ENCODE data around the gene HK2.
A peak's percentile ranks its signal among the peaks of the same experiment; 100 is the strongest.
"Not testable (repeated sequence)": the region's sequence is repeated elsewhere in the genome, so short reads cannot be mapped to it uniquely, and the experiment has no call there.

The HK2 gene

DNA sequence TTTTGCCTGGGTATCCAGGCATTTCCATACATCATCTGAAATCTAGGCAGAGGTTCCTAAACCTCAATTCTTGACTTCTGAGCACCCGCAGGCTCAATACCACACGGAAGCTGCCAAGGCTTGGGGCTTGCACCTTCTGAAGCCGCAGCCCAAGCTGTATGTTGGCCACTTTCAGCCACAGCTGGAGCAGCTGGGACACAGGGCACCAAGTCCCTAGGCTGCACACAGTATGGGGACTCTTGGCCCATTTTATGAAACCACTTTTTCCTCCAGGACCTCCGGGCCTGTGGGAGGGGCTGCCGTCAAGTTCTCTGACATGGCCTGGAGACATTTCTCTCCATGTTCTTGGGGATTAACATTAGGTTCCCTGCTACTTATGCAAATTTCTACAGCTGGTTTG, 72.5 kb downstream of the HK2 start:
- DNase-seq: no peak

DNA sequence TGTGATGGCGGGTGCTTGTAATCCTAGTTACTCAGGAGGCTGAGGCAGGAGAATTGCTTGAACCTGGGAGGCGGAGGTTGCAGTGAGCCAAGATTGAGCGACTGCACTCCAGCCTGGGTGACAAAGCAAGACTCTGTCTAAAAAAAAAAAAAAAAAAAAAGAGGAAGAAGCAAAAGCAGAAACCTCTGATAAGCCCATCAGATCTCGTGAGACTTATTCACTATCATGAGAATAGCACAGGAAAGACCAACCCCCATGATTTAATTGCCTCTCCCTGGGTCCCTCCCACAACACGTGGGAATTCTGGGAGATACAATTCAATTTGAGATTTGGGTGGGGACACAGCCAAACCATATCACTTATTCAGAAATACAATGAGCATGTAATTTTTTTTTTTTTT, 73.6 kb downstream of the HK2 start:
- not testable (repeated sequence) for DNase-seq

DNA sequence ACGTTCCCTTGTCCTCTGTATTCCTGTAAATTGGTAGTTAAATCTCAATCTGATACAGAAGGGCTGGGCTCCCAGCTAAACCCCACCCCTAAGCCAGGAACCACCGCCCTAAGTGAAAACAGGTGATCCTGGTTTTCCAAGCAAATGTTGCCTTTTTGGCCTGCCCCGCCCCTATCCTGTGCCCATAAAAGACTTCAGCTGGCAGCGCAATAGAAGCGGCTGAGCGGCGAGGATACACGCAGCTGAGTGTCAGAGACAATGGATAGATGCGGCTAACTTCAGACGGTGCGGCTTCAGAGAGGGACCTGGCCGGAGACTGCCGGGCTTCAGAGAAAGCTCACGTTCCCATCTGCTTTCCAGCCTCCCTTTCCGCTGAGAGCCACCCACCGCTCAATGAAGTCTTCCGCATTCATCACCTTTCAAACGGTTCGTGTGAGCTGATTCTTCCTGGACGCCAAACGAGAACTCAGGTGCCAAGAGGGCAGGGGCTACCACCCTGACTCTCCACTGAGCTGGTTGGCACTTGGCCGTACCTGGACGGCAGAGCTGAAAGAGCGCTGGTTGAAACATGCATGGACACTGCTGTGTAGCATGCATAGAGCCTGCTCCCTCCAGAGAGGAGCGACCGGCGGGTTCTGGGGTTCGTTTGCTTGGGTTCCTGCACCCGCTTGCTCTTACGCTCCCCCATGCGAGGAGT, 75.0 kb downstream of the HK2 start:
- DNase-seq: no peak

DNA sequence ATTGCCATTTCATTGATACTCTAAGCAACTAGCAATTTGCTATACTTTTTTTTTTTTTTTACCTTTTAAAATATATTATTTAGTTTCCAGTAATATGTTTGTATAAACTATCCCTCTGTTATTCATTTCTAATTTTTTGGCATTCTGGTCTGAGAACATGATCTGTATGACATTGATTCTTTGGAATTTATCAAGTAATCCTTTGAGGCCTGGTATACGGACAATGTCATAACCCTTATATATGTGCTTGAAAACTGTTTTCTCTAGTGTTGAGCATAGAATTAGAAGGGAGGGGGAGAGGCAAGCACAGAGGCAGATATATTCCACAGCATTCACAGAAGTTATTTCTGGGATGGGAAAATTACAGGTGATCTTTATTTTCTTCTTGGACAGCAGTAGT, 76.3 kb downstream of the HK2 start:
- no peak for DNase-seq

DNA sequence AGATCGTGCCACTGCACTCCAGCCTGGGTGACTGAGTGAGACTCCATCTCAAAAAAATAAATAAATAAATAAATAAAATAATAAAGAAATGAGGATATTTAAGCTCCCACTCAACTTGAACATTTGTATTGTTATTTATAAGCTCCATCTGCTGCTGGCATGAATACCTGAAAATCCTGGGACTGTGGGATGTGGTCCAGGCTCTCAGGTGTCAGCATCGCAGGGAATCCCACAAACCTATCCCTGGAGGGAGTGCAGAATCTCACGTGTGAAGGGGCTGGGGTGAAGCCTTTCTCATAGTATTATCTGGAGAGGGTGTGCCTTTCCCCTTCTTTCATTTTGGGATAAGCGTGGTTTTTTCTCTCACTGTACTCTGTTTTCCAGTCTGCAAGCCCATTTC, 77.1 kb downstream of the HK2 start:
- DNase-seq: no peak

- no peak for DNase-seq
Observed at GRCh38 chr2:74915743-74916142, 81.8 kb downstream of the HK2 start.

DNA sequence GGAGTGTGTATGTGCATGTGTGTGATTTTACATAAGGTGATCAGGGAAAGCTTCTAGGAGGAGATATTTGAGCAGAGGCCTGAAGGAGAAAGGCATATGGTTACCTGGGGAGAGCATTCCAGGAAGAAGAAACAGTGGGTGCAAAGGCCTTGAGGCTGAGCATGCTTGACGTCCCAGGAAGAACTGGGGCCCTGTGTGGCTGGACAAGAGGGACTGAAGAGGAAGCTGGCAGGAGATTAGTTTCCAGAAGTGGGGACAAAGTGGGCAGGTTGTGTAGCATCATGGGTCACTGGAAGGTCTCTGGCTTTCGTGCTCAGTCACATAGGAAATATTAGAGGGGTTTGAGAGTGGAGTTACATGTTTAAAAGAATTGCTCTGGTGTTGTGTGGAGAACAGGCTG, 82.5 kb downstream of the HK2 start:
- no peak for DNase-seq

DNA sequence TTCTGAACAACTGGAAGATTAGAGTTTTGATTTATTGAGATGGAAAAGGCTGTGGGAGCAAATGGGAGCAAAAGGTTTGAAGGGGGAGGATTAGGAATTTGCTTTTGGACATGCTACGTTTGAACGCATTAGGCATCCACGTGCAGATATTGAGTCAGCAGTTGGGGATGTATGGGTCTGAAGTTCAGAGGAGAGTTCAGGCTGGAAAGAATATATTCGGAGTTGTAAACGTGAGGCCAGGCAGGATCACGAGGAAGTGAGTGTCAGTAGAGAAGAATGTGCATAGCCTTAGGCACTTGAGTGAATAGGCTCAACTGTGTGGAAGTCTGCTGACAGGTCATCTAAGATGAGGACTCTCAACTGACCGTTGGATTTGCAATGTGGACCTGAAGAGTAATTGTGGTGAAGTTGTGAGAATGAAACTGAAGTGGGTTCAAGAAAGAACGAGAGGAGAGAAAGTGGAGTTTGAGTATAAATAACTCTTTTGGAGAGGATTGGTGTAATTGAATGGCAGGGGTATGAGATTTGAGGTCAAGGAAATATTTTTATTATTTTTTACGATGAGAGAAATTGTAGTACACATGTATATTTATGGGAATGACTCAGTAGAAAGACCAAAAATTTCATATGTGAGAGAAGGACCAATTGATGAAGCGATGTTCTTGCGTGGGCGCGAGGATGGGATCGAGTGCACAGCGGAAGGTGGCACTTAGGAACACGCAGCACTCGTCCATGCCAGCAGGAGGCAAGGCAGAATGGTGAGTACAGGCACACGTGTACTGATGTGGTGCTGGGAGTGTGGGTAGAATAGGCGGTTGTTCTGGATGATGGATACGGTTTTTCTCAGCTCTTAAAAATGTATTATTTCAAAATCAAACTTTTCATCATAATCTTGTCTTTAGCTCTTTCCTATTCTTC, 84.0 kb downstream of the HK2 start:
- no peak for DNase-seq

- DNase-seq: peak; percentile 20 to 67 (median 50)
Observed at GRCh38 chr2:74919827-74920226, 85.9 kb downstream of the HK2 start.

DNA sequence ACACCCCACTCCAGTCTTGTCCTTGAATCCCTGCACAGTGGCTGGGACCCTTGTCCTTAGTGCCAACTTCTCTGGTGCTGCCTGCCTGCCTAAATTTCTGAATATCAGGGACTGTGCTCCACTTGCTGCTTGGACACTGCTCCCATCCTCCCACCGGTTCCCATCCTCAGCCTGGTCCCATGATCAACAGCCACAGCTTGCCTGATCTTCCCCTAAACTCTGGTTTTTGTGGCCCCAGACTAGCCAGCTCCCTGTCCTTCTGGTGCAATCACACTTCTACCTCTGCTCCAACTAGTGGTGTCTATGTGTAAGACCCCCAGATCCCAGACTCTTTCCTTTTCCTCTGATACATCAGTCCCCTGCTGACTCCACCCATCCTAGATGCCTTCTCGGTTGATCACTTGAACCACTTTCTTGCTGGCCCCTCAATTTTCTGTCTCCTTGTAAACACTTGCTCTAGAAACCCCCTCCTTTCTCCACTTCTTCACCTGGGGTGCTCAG, 87.4 kb downstream of the HK2 start:
- no peak for DNase-seq

DNA sequence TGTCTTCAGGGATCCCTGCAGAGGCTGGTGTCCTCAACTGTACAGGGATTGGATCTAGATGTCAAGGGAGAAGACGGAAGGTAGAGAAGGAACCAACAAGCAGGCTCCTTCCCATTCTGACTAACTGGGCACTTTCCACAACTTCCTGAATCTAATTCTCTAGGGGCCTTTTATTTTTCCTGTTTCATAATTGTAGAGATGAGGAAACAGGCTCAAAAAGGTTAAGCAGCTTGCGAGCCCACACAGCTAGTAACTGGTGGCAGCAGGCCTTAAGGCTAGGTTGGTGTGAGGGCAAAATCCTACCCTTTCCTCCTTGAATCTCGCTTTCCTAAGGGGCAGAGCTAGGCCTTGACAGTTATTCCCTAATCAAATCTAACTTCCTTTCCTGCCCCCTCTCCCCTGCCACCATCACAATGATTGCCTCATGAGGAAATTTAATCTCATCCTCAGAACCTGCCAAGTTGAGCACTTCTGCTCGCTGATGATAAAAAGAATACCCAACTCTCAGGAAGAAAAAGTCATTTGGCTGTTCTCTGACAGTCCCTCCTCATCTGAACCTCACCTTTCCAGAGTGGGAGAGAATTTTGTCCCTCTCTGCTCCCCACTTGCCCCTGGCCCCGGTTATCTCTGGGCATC, 88.8 kb downstream of the HK2 start:
- DNase-seq: no peak

DNA sequence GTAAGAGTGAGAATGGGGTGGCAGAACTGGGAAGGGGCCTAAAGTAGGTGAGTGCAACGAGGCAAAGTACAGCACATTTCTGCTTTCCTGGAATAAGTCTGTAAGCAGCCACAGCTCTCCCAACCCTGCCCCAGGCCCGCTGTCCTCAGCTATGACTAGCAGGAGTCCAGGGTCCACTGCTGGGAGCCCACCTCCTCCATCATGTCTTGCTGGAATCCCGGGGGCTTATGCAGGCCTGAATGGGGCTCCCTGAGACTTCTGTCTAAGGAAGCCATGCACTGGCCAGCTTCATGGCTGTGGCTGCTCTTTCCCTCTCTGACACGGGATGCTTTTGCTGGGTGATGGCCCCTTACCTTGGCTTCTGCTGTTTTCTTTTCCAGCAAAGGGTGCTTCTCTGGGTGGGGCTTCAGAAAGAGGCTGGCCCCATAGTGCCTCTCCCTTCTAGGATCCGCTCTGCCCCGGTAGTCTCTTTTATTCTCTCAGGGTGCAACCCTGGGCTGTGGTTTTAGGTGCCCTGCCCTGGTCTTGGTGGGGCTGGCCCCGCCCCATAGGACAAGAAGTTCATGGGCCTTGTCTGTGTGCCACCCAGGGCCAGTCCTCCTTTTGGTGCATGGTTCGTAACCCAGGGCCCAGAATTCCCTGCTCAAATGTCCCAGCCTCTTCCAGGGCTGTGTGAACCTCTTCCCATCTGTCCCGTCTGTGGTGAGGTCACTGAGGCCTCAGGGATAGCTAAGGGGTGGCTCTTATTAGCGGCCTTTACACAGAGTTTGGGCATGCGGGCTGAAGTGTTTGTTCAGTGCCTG, 90.7 kb downstream of the HK2 start:
- no peak for DNase-seq

GRCh38 chr2:74925361-74925786, 91.4 kb downstream of the HK2 start:
- DNase-seq: no peak

DNA sequence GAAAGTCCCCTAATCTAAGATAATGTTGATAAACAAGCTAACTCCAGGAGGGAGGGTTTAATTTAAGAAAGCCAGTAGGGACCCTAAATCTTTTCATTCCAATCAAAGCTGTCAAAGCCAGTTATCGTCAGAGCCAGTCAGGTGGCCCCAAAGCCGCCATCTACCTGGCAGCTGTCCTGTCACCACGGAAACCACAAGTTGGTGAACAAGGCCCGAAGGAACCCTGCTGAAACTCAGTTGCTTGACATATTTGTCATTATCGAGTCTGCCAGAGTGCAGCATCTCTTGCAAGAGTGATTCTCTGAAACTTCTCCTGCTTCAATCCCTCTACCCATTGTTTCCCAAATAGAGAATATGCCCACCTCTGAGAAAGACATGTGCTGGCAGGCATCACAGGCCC, 93.7 kb downstream of the HK2 start:
- no peak for DNase-seq

DNA sequence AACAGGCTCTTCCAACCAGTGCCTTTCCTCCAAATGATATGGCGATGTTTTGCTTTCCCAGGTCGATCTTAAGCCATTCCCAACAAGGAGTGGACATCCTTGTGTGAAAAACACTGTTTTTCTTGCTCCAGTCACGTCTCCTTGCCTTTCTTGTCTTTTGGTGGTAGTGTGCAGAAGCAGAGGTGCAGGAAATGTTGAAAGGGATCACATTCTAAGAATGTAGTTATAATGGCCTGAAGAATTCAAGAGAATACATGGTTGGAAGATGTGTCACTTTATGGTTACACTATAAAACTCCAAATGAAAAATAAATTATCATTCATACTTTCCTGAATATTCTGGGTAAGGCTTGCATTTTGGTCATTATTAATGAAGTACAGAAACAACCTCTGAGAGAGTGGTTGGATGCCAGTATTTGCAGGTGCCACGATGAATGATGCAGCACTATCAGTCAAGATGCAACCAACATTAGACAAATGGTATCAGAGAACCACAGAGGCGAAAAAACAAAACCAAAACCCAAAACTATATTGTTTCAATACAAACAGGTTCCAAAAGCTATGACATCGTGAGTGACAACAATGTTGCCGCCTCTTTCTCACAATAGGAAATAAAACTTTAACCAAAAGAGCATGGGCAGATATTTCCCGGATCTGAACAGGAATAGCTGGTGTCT, 97.0 kb downstream of the HK2 start:
- DNase-seq: no peak

DNA sequence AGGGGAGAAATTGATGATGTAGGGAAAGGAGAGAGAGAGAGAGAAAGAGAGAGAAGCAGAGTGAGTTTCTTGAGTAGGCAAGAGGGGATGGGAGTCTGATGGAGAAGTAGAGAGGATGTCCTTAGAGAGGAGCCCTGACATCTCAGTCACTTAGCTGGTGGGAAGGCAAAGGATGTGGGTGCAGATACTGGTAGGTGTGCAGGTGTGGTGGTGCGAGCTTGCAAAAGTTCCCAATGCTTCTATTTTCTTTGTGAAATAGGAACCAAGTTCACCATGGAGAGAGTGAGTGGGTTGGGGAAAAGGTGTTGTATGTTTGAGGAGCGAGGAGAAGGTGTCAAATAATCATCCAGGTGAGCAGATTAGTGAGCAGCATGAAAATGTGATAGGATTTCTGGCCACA, 98.0 kb downstream of the HK2 start:
- no peak for DNase-seq

- DNase-seq: no peak
Observed at GRCh38 chr2:74935975-74936391, 102.1 kb downstream of the HK2 start.

DNA sequence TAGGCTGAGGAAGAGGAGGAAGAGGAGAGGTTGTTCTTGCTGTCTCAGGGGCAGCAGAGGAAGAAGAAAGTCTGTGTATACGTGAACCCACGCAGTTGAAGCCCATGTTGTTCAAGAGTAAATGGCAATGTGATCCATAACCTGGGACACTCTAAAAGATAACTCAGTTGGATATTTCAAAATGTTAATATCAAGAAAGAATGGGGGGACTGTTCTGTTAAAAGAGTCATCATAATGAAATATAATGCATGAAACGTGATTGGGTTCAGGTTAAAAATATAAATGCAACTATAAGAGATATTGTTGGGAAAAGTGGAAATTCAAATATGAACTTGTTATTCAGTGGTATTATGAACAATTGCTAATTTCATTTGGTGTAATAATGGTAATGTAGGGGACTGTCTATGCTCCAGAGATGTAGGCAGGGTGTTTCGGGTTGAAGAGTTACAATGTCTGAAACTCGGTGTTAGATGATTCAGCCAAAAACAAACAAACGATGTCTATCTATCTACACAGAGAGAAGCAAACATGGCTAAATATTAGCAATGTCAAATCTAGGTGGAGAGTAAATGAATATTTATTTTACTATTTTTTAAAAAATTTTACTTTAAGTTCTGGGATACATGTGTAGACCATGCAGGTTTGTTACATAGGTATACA, 103.4 kb downstream of the HK2 start:
- no peak for DNase-seq

DNA sequence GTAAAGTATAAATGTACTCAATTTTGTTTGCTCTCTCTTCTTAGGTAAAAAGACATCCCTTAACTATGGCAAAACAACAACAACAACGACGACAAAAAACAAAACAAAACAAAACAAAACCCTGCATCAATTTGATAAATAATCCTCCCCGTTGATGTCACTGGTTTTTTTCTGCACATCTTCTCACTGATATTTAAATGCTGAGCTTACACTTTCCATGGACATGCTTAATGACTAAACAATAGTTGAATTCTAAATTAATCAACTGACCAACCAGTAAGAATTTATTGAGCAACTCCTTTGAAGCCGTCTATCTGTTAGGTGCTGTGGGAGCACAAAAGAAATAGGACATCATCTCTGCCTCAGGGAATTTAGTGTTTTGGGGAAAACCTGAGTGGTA, 104.3 kb downstream of the HK2 start:
- no peak for DNase-seq

DNA sequence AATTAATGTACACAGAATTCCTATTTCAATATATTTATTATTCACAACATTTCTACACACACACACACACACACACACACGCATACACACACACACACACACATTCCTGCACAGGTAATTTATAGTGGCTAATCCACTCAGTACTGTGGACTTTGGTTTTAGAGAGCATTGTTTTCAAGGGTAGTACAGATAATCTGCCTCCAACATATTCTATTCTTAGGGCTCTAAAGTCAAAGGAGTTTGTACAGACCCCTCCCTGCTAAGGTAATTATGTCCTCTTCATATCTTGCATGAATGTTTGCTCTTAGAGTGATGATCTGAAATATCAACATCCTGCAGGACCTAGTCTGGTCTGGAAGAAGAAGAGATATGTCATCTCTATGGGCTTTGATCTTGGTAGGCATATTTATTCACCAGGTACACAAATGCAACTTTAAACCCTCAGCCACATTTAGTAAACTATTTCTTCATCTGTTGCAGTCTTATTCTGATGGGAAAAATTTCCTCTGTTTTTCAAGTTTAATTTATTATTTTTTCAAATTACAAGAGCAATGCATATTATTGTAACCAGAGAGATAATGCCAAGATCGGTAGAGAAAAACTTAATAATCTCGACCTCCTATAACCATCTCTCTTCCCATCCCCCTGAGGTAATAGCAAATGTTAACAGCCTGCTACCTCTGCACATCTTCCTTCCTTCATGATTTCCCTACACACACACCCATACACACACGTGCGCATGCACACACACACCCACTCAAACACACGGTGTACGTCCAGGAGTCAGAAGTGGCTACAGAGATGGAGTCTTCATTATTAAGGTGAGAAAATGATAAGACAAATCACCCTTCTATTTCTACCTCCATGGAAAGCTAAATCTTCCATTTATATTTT, 106.2 kb downstream of the HK2 start:
- DNase-seq: no peak

DNA sequence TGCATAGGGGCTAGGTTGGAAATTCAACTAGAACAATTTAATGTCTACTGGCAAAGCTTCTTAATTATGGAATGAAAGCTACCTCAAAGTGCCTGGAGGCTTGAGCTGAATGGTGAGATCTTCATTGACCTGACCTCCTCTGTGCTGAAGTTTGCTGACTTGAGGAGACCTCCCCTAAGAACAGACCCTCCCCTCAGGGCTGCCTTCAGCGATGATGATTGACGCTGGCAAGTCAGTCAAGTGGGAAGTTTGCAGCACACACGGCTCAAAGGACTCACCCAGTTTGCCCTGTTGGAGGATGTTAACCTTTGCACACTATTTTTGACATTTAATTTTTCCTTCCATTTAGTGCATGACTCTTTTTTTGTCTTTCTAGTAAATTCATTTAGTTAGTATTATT, 107.4 kb downstream of the HK2 start:
- no peak for DNase-seq
